GM21825 (cell line): ENCODE measurements around the gene PPP1R3C.

Experiments used
- ATAC-seq: cut with Tn5 transposase; IDR thresholded peaks from one replicate; pipeline ENCODE4 v1.9.1; 2021; ENCODE audit warnings: mild to moderate bottlenecking, moderate library complexity; ENCODE audit not compliant: unreplicated experiment

The PPP1R3C gene

GRCh38 chr10:91632671-91633550, at the start of gene PPP1R3C:
Gene PPP1R3C (minus strand): TSS chr10:91633071. CDS start chr10:91632969, 102 bp downstream.
- peak; percentile 89 for ATAC-seq

DNA sequence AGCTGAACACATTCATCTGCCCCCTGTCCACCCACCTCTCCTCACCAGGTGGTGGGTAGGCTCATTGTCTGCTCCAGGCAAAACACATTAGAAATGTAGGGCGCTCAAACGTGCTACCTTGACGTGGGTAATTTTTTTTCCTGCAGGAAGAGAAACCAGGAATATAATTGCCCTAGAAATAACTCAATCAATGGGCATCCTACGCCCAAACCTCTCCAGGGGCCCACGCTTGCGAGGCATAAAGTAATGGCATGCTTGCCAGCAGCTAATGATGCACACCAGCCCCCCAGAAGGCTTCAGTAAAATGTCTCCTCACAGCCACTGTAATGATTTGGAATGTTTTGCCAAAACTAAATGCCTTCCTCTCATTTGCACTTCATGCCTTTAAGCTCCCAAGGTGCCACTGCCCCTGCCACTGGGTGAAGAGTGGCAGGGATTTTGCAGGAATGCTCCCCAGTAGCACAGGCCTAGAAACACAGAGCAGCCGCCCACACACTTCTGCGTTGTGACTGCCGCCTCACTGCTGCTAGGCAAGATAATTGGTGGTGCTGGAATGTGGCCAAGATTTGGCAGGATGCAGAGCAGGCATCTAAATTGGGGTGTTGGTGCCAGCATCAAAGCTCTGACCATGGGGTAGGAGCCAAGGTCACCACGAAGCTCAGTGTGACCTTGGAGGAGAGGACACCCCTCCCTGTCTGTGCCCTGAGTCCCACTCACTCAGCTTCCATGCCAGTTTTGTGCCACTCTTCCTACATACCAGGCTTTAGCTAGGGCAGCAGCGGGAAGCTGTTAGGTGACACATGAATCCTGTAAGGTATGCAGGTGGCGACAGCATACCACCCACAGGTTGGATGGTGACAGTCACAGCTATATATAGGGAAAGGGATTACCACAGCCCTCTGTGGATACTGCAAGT, 48.7 kb upstream of the PPP1R3C start:
- ATAC-seq = no peak

DNA sequence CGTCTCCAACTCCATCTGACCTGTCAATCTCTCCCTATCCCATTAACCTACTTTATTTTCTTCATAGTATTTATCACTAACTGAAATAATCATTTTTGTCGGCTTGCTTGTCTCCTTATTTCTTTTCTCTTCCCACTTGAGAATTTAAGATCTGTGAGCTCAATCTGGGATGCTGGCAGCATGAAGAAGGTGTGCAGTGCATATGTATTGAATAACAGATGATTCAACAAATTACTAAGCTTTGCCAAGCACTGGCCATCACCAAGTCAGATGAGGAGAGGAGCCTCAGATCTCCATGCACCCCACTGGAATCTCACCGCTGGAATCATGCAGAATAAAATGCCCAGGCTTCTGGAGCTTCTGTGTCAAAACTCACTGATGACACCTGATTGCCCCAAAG, 47.6 kb upstream of the PPP1R3C start:
- no peak for ATAC-seq

- ATAC-seq = no peak
Observed at GRCh38 chr10:91679296-91679695, 46.4 kb upstream of the PPP1R3C start.

- no peak for ATAC-seq
Observed at GRCh38 chr10:91677911-91678310, 45.0 kb upstream of the PPP1R3C start.

GRCh38 chr10:91672021-91672608, 39.2 kb upstream of the PPP1R3C start:
- no peak for ATAC-seq

DNA sequence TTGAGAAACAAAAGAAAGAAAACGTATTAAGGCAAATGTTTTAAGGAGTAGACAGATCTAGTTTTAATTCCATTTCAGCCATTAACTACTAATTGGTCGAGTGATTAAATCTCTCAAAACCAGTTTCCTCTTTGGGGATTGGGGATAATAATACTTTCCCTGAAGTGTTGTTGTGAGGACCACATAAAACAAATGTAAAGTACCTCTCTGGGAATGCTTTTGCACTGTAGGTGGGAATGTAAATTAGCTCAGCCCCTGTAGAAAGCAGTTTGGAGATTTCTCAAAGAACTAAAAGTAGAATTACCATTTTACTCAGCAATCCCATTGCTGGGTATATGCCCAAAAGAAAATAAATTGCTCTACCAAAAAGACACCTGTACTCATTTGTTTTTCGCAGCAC, 36.0 kb upstream of the PPP1R3C start:
- ATAC-seq = no peak

DNA sequence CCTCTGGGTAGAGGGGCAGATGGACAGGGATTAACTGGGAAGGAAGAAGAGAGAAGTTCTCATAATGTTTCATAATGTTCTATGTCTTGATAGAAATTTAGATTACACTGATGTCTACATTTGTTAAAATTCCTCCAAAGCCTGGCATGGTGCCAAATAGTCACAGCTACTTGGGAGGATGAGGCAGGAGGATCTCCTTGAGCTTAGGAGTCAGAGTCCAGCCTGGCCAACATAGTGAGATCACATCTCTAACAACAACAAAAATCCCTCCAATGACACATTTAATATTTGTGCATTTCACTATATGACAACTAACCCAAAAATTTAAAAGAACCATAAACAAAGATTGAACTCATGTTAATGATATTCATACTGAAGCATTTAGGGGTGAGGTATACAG, 33.0 kb upstream of the PPP1R3C start:
- ATAC-seq = no peak

- no peak for ATAC-seq
Observed at GRCh38 chr10:91664426-91664825, 31.6 kb upstream of the PPP1R3C start.

DNA sequence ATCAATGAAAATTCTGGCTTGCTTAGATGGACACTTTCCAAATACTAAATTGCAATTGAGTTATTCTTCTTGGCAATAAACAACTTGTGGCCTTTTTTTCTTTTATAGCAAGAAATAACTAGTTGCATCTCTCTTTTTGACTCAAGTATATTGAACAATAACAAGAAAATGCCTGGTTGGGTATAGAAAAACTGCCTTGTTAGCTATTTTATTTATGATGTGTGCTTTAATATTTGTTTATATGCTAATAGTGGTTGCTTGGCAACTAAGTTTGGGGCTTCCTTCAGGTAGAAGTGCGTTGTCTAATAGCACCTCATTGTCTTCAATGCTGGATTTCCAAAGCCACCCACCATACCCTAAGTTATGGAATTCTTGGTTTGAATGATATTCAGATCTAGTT, 30.1 kb upstream of the PPP1R3C start:
- ATAC-seq = no peak

DNA sequence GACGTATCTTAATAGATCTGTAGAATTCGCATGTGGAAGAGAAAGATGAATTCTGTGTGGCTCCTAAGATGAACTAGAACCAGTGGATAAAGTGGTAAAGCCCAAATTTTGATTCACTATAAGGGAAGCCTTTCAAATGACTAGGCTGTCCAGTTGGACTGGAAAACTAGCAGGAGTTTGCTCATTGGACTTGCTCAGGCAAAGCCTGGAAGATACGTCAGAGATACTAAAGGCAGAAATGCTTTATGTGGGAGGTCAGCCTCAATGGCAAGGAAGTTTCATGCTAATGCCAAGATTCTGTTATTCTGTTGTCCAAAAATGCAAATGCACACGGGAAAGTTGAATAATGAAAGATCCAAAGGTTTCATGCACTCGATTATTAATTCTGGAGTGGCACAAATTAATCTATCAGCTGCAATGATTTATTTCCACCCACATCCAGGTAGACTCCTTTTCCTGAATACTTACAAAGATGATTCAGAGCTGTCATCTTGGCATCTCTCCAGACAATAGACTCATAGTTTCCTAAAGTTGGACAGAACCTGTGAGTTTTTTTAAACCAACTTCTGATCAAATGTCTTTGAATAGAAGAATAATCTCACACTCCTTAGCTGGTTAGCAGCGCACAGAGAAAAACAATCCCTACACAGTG, 20.5 kb upstream of the PPP1R3C start:
- ATAC-seq = no peak

GRCh38 chr10:91652364-91652763, 19.5 kb upstream of the PPP1R3C start:
- ATAC-seq = no peak

DNA sequence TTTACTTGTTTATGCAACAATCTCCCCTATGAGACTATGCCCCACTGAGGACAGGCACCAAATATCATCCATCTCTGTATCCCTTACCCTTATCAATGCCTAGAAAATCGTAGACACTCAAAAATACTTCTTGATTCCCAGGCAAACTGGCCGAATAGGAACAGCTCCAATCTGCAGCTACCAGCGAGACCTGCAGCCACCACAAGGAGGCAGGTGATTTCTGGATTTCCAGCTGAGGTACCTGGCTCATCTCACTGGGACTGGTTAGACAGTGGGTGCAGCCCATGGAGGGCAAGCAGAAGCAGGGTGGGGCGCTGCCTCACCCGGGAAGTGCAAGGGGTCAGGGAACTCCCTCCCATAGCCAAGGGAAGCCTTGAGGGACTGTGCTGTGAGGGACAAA, 10.8 kb upstream of the PPP1R3C start:
- ATAC-seq = no peak

DNA sequence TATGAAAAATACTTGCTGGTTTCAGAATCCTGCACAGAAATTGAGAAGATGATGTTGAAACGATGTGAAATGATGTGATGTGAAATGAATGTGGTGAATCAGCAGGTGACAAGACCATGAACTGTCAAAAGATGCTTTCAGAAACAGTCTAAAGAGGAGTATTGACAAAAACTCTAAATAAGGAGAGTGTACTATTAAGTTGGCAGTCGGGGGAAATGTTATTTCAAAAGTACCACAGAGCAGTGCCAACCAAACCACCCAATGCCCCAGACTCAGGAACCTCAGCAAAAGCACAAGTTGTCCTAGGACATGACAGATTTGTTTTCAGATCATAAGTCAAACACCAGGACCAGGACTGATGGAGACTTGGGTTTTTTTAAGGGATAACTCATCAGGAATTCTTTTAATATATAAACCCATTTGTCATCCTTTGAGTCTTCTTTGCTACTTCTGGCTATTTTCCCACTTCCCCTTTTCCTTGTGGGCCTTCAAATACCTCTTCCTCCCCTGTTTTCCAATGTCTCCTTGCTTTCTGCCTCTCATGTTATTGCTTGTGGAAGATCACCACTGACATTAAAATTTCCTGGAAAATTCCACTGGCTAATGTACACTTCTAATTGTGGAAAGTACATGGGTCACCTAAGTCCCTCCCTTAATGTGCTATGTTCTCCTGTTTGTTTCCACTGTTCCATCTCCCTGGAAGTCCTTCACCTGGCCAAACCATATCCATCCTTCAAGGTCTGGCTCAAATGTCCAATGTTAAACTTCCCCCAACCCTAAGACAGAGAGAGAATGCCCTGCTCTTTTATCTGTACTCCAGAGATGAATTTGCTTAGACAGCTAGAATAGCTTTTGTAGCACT, 10.2 kb upstream of the PPP1R3C start:
- no peak for ATAC-seq

- no peak for ATAC-seq
Observed at GRCh38 chr10:91636892-91637291, 4.0 kb upstream of the PPP1R3C start.

DNA sequence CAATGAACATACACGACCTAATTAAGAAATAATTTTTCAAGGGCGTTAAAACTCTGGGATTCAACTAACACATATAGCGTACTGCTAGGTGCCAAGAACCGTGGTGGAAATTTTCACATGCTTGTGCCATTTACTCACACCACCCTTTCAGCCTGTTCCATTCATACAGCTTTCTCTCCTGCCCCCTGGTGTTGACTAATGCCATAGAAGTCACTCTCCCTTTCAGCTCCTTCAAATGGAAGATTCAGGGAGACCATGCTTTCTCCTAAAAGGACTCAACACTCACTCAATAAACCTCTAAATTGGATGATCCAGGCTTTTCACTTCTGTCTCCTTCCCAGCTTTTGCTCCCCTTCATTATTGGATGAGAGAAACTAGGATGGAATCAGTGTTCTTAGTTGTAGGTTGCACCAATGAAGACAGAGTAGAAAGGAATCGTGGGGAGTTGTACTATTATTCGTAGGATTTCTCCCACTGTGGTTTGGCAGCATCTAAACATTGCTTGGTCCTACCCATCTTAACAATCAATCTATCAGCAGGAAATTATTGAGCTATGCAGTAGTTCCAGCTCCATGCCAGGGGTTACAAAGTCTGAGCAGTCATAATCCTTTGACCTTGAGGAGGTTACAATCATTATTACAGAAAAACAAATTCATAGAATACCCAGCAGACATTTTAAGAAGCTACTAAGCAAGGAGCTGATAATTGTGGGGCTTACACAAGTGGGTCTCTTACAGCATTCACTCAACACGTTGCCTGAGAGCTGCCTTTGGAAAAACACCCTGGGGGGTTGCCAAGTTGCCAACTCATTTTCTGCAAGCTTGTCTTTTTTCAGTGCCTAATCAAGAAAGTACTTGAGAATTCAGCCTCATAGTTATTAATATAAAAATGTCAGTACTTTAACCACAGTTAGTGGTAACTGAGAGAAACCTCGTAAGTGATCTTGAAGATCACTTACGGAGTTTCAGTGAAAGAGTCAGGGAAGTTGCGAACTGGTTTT, 2.8 kb upstream of the PPP1R3C start:
- no peak for ATAC-seq

DNA sequence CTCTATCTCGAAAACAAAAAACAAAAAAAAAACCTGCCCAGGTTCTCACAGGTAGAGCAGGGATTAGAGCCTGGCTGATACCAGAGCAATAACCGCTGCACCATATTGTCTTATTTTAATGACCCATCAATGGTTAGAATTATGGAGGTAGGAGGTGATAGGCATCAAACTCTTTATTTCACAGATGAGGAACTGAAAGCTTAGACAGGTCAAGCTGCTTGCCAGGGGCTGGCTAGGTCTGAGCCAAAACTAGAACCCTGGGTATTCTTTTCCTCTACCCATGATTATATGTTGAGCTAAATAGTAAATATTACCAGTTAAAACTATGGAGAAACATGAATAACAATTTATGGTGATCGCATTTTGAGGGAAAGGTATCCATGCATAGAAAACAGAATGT, 2.0 kb upstream of the PPP1R3C start:
- ATAC-seq = no peak

GRCh38 chr10:91634246-91634645, 1.4 kb upstream of the PPP1R3C start:
- no peak for ATAC-seq

GRCh38 chr10:91630625-91631024, 2.2 kb downstream of the PPP1R3C start:
- no peak for ATAC-seq
